IMR-90 (cell line): ENCODE measurements around the gene INPP5A. TPM values are rescaled to one million over a fixed set of nuclear protein-coding genes. Genes with fewer than 3 reads are reported as not detected.

Source experiments
- ATAC-seq: fragments of 200-7000 bp; cut with Tn5 transposase; 2 replicates; pipeline ENCODE4 v1.9.1; 2020; ENCODE audit warnings: low read depth, mild to moderate bottlenecking, moderate library complexity
- BruUV-seq: library from RNA; stranded (reverse); fragments of 400-500 nt; replicated peaks from 2 replicates; lab custom pipeline; 2021; lab: Mats Ljungman, UMichigan
- CTCF ChIA-PET: fragments of 300-600 bp; formaldehyde crosslinking; extraction: SDS; loops from one replicate; lab custom pipeline; 2021; ENCODE audit warnings: antibody characterized with exemption; lab: Yijun Ruan, JAX
- POLR2A ChIA-PET: fragments of 300-600 bp; sonication (Branson Sonifier 250); formaldehyde crosslinking; loops from one replicate; lab custom pipeline; 2022; ENCODE audit warnings: antibody characterized with exemption; ENCODE audit not compliant: unreplicated experiment; lab: Charles Lee
- DNase-seq: peaks from one replicate; pipeline ENCODE4 v3.0.0; 2013
- H2AFZ ChIP-seq: replicated peaks from 2 replicates; pipeline ENCODE3; 2013; ENCODE audit warnings: low read length, mild to moderate bottlenecking; ENCODE audit not compliant: poor library complexity
- H2AK5ac ChIP-seq: 2 replicates; pipeline ENCODE4 v1.6.1; 2013; ENCODE audit warnings: low read depth, low read length, inconsistent platforms
- H2AK9ac ChIP-seq: replicated peaks from 2 replicates; pipeline ENCODE3; 2013; ENCODE audit warnings: mild to moderate bottlenecking, low read depth, low read length, moderate library complexity; ENCODE audit not compliant: poor library complexity
- H2BK120ac ChIP-seq: 2 replicates; pipeline ENCODE4 v1.6.1; 2013; ENCODE audit warnings: low read depth, low read length, inconsistent platforms
- H2BK15ac ChIP-seq: 3 replicates; pipeline ENCODE4 v1.6.1; 2013; ENCODE audit warnings: low read depth, low read length, inconsistent platforms
- H2BK20ac ChIP-seq: 2 replicates; pipeline ENCODE4 v1.6.1; 2013; ENCODE audit warnings: low read depth, mild to moderate bottlenecking, inconsistent platforms, low read length, moderate library complexity
- H2BK5ac ChIP-seq: 2 replicates; pipeline ENCODE4 v1.6.1; 2013; ENCODE audit warnings: mild to moderate bottlenecking, low read depth, low read length, inconsistent platforms; ENCODE audit not compliant: poor library complexity, severe bottlenecking
- H3K14ac ChIP-seq: replicated peaks from 2 replicates; pipeline ENCODE4 v1.6.1; 2013; ENCODE audit warnings: low read depth, low read length, inconsistent platforms
- H3K18ac ChIP-seq: 2 replicates; pipeline ENCODE4 v1.6.1; 2013; ENCODE audit warnings: low read depth, low read length, control low read depth
- H3K23ac ChIP-seq: 2 replicates; pipeline ENCODE4 v1.6.1; 2013; ENCODE audit warnings: low read depth, low read length, inconsistent platforms
- H3K27ac ChIP-seq: 2 replicates; pipeline ENCODE4 v1.5.1; 2013; ENCODE audit warnings: mild to moderate bottlenecking, control low read depth, low read length; ENCODE audit not compliant: insufficient read depth
- H3K27me3 ChIP-seq: 2 replicates; pipeline ENCODE4 v1.6.1; 2013; ENCODE audit warnings: low read length; ENCODE audit not compliant: control insufficient read depth, insufficient read depth
- H3K36me3 ChIP-seq: 2 replicates; pipeline ENCODE4 v1.6.1; 2013; ENCODE audit warnings: low read length, mixed read lengths; ENCODE audit not compliant: control insufficient read depth, insufficient read depth
- H3K4ac ChIP-seq: 2 replicates; pipeline ENCODE4 v1.6.1; 2013; ENCODE audit warnings: low read depth, low read length, inconsistent platforms
- H3K4me1 ChIP-seq: 2 replicates; pipeline ENCODE4 v1.6.1; 2013; ENCODE audit warnings: low read length, mixed read lengths; ENCODE audit not compliant: control insufficient read depth, insufficient read depth
- H3K4me2 ChIP-seq: 2 replicates; pipeline ENCODE4 v1.6.1; 2013; ENCODE audit warnings: low read depth, mild to moderate bottlenecking, control low read depth, low read length, moderate library complexity
- H3K4me3 ChIP-seq: 2 replicates; pipeline ENCODE4 v1.5.1; 2013; ENCODE audit warnings: low read depth, mild to moderate bottlenecking, control low read depth, low read length, moderate library complexity; ENCODE audit not compliant: insufficient read depth
- H3K56ac ChIP-seq: 2 replicates; pipeline ENCODE4 v1.6.1; 2013; ENCODE audit warnings: low read length, inconsistent platforms; ENCODE audit not compliant: insufficient read depth; ENCODE audit errors: extremely low read depth
- H3K79me1 ChIP-seq, 2 experiments: 2 replicates each; pipeline ENCODE4 v1.6.1; 2013; ENCODE audit warnings: low read length in 2 of 2, inconsistent platforms in 1 of 2, low read depth in 1 of 2
- H3K9ac ChIP-seq: 2 replicates; pipeline ENCODE4 v1.6.1; 2013; ENCODE audit warnings: low read depth, low read length, control low read depth
- H3K9me1 ChIP-seq: 2 replicates; pipeline ENCODE4 v1.6.1; 2013; ENCODE audit warnings: low read length, inconsistent platforms; ENCODE audit not compliant: insufficient read depth
- H3K9me3 ChIP-seq: 2 replicates; pipeline ENCODE4 v1.6.1; 2013; ENCODE audit warnings: low read length; ENCODE audit not compliant: control insufficient read depth, insufficient read depth
- H4K20me1 ChIP-seq: 2 replicates; pipeline ENCODE4 v1.6.1; 2013; ENCODE audit warnings: low read length, inconsistent platforms; ENCODE audit not compliant: insufficient read depth
- H4K5ac ChIP-seq: 2 replicates; pipeline ENCODE4 v1.6.1; 2013; ENCODE audit warnings: mild to moderate bottlenecking, low read depth, low read length, control low read depth
- H4K8ac ChIP-seq, 2 experiments: 2 replicates each; pipeline ENCODE4 v1.6.1; 2013; ENCODE audit warnings: low read depth in 2 of 2, low read length in 2 of 2, control low read depth in 1 of 2, inconsistent platforms in 1 of 2
- H4K91ac ChIP-seq: 2 replicates; pipeline ENCODE4 v1.6.1; 2013; ENCODE audit warnings: low read depth, low read length, inconsistent platforms; ENCODE audit not compliant: insufficient read depth
- BHLHE40 ChIP-seq: fragments of 150-350 bp; IDR thresholded peaks from 2 replicates; pipeline ENCODE4 v1.6.1; 2016; ENCODE audit warnings: mild to moderate bottlenecking, low read depth, low read length
- CEBPB ChIP-seq: IDR thresholded peaks from 2 replicates; pipeline ENCODE4 v1.6.1; 2012; ENCODE audit warnings: low read depth, low read length, improper control_type of control experiment
- CHD1 ChIP-seq: IDR thresholded peaks from 2 replicates; pipeline ENCODE4 v1.6.1; 2012; ENCODE audit warnings: low read depth, low read length, improper control_type of control experiment
- CTCF ChIP-seq: conservative IDR thresholded peaks from 2 replicates; pipeline ENCODE4 v1.5.1; 2012; ENCODE audit warnings: mild to moderate bottlenecking, low read depth, low read length, improper control_type of control experiment
- ELK1 ChIP-seq: fragments of 150-350 bp; IDR thresholded peaks from 2 replicates; pipeline ENCODE4 v1.6.1; 2016; ENCODE audit warnings: low read depth, mild to moderate bottlenecking, low read length, moderate library complexity, borderline replicate concordance
- FOS ChIP-seq: fragments of 150-350 bp; IDR thresholded peaks from 2 replicates; pipeline ENCODE4 v1.6.1; 2016; ENCODE audit warnings: low read depth, low read length
- MAFK ChIP-seq: IDR thresholded peaks from 2 replicates; pipeline ENCODE4 v1.6.1; 2012; ENCODE audit warnings: low read depth, low read length, improper control_type of control experiment
- MAZ ChIP-seq: IDR thresholded peaks from 2 replicates; pipeline ENCODE4 v1.6.1; 2012; ENCODE audit warnings: low read depth, mild to moderate bottlenecking, low read length, improper control_type of control experiment, moderate library complexity, borderline replicate concordance
- MXI1 ChIP-seq: IDR thresholded peaks from 2 replicates; pipeline ENCODE4 v1.6.1; 2012; ENCODE audit warnings: low read depth, mild to moderate bottlenecking, low read length, moderate library complexity, borderline replicate concordance
- NFE2L2 ChIP-seq: fragments of 150-350 bp; IDR thresholded peaks from 2 replicates; pipeline ENCODE4 v1.6.1; 2016; ENCODE audit warnings: low read depth, mild to moderate bottlenecking, low read length
- POLR2A ChIP-seq: IDR thresholded peaks from 2 replicates; pipeline ENCODE4 v1.6.1; 2012; ENCODE audit warnings: mild to moderate bottlenecking, low read depth, low read length
- RAD21 ChIP-seq: IDR thresholded peaks from 2 replicates; pipeline ENCODE4 v1.6.1; 2012; ENCODE audit warnings: low read length, improper control_type of control experiment
- RCOR1 ChIP-seq: IDR thresholded peaks from 2 replicates; pipeline ENCODE4 v1.6.1; 2012; ENCODE audit warnings: mild to moderate bottlenecking, low read length, improper control_type of control experiment; ENCODE audit not compliant: insufficient replicate concordance
- RFX5 ChIP-seq: IDR thresholded peaks from 2 replicates; pipeline ENCODE4 v1.8.0; 2012; ENCODE audit warnings: low read depth, mild to moderate bottlenecking, low read length, moderate library complexity
- SMC3 ChIP-seq: fragments of 150-350 bp; IDR thresholded peaks from 2 replicates; pipeline ENCODE4 v1.6.1; 2016; ENCODE audit warnings: low read depth, mild to moderate bottlenecking, antibody characterized with exemption, low read length, moderate library complexity
- USF2 ChIP-seq: fragments of 150-350 bp; IDR thresholded peaks from 2 replicates; pipeline ENCODE4 v1.6.1; 2017; ENCODE audit warnings: mild to moderate bottlenecking, antibody characterized with exemption, low read length, low read depth
- WGBS, 2 experiments: methylation state at CpG; one replicate each; pipeline versions ENCODE4 v1.1.5 to v1.1.7; 2013; ENCODE audit warnings: missing lambda C conversion rate in 2 of 2; ENCODE audit not compliant: insufficient read length in 1 of 2; ENCODE audit errors: extremely low coverage in 2 of 2; 5-methylcytosine and 5-hydroxymethylcytosine counted together
- dilution Hi-C: fragments of 300-500 bp; cut with HindIII; formaldehyde crosslinking; loops from one replicate; pipeline ENCODE4 v1.14.3; 2018; ENCODE audit warnings: low sequenced_read_pairs; ENCODE audit not compliant: unreplicated experiment
- in situ Hi-C: fragments of 300-500 bp; cut with MboI; formaldehyde crosslinking; loops from 3 replicates; pipeline ENCODE4 v1.14.3; 2019; ENCODE audit warnings: low sequenced_read_pairs, inconsistent platforms, mixed read lengths
- intact Hi-C: fragments of 100-400 bp; cut with micrococcal nuclease; formaldehyde crosslinking; loops from 2 replicates; pipeline ENCODE4 v1.10.0; 2022
- polyA plus RNA-seq, 3 experiments: library from polyadenylated mRNA; depleted of rRNA; stranded (reverse); fragments of >200 nt; gene quantifications; 2 replicates each; pipeline ENCODE4 v1.2.3, GENCODE V29; 2012; ENCODE audit warnings: low replicate concordance in 1 of 3
- total RNA-seq: library from RNA; depleted of rRNA; stranded (reverse); fragments of >200 nt; gene quantifications from 2 replicates; pipeline ENCODE4 v1.2.3, GENCODE V29; 2012

INPP5A gene
- total and polyA plus RNA-seq, 2 of the 4 experiments (the other 2 are of a cell fraction), result 21.4 to 36.7 TPM

GRCh38 chr10:132605390-132605789 lies 67.8 kb downstream of the INPP5A start:
- Histone ChIP-seq H4K5ac (no peak overlapping the region), H3K36me3 (no peaks in the 10 kb centered on the region), H3K9me1 (peaks cover 3% of the 10 kb centered on the region; the same call in 1 of the 2 replicates), H3K9ac (no peak overlapping the region), H2BK20ac (no peak overlapping the region), H2AFZ (no peak overlapping the region), H3K56ac (no peak overlapping the region), H4K91ac (no peak overlapping the region), H3K27ac (no peak overlapping the region), H2AK9ac (no peak overlapping the region), H3K18ac (no peak overlapping the region), H3K23ac (no peak overlapping the region), H2BK5ac (no peak overlapping the region), H2BK15ac (no peak overlapping the region), H3K4me1 (peaks cover 2% of the 10 kb centered on the region; the same call in 1 of the 2 replicates), H3K14ac (no peak overlapping the region), H2BK120ac (no peak overlapping the region), H2AK5ac (no peak overlapping the region), H4K8ac (no peak overlapping the region), H3K27me3 (no peaks in the 10 kb centered on the region), H3K4ac (no peak overlapping the region), H3K4me3 (no peak overlapping the region), H4K20me1 (peaks cover 53% of the 10 kb centered on the region), H3K79me1 (peaks cover 28 to 29% of the 10 kb centered on the region in 2 experiments), H3K9me3 (no peaks in the 10 kb centered on the region), H3K4me2 (no peak overlapping the region)
- DNase-seq (no peak), ATAC-seq (no peak)
- ChIA-PET POLR2A (no interaction called here), CTCF (no interaction called here)
- dilution Hi-C loops, result no loop called here
- intact Hi-C loops, result no loop called here
- BruUV-seq, result no TSS peak
- WGBS, 2 experiments, result no CpG with 5 or more reads among the region's 8 CpGs
- in situ Hi-C loops, result no loop called here
- TF ChIP-seq FOS, result no peak
- no peak for TF ChIP-seq USF2
- no peak for TF ChIP-seq SMC3
- no peak for TF ChIP-seq RAD21
- no peak for TF ChIP-seq RCOR1
- no peak for TF ChIP-seq MAZ
- no peak for TF ChIP-seq CHD1
- no peak for TF ChIP-seq BHLHE40
- no peak for TF ChIP-seq CTCF
- TF ChIP-seq ELK1, result no peak
- no peak for TF ChIP-seq MAFK
- TF ChIP-seq NFE2L2, result no peak
- TF ChIP-seq CEBPB, result no peak
- no peak for TF ChIP-seq MXI1
- TF ChIP-seq POLR2A, result no peak
- no peak for TF ChIP-seq RFX5
